HG03135 (cell line): ENCODE measurements around the gene ENPP7.
"Not testable (repeated sequence)": the region's sequence is repeated elsewhere in the genome, so short reads cannot be mapped to it uniquely, and the experiment has no call there.

Experiments
- ATAC-seq: cut with Tn5 transposase; IDR thresholded peaks from one replicate; pipeline ENCODE4 v1.9.1; 2021; ENCODE audit warnings: mild to moderate bottlenecking, moderate library complexity; ENCODE audit not compliant: unreplicated experiment

Gene ENPP7

DNA sequence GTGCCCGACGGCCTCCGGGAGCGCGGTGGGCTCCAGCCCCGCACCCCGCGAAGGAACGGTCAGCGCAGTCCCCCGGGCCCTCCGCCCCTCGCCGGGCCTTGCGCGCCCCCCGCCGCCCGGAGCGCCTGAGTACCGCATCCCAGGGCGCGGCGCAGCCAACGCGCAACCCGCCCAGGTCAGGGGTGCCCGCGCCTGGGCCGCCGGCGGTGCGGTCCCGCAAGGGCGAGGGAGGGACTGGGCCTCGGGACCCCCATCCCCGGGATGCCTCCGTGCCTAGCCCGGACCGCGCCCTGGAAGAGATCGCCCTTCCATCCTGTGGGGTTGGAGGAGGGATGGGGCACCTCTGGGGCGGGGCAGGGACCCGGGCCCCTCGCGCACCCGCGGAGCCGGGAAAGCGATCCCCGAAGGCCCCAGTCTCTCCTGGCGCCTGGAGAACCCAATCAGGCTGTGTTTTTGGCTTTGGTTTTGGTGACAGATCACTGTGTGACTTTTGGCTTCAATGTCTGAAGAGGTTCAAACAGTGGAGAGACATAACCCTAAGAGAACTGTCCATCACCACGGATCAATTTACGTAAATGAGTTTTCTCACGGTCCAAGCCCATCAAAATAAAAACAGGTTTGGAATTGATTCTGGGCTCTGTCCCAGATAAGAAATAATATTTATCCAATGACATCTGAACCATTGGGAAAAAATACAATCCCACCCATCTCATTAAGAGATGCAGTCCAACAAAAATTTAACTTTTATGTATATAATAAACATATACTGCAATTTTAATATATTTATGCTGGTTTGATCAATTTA, 17.8 kb downstream of the ENPP7 start:
- ATAC-seq = no peak

DNA sequence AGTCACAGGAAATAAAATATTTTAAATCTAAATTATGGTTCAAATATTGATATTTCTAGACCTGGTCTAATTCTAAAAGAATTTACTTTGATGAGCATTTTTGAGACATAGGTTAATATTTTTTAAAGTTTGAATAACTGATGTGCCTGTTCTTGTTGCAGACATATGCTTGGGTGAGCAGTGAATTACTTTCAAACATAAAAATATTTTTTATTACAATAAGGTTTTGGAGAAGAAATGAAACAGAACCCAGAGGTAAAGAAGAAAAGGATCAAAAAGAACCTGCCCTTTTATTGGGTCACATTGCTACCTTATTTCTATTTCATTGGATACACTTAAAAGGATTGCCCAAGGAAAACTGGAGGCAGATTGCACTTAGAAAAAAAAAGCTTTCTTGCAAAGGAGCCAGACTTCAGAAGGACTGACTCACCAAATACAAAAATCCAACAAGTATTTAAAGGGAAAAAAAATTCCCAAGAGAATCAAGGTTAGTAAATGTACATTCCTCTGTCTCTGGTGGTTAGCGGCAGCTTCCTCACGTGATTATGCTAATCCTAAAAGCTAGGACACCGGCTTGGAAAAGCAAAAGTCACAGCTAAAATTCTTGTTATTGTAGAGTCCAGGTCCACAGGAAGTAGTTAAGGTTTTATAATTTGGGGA, 18.5 kb downstream of the ENPP7 start:
- no peak for ATAC-seq

DNA sequence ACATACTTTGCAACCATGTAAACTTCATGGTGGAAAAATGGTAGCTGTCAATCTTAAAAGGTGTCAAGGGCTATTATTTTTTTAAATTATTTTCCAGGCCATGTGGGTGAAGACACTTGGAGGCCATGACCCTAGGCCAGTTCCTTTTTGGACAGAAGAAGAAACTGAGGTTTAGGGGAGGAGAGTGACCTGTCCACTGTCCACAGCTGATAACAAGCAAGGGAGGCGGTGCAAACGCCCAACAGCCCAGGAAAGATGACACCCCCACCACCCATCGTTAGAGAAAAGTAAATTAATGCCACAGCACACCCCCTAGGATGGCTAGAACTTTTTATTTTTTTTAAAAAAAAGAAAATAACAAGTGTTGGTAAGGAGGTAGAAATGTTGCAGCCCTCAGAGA, 19.2 kb downstream of the ENPP7 start:
- ATAC-seq = no peak

DNA sequence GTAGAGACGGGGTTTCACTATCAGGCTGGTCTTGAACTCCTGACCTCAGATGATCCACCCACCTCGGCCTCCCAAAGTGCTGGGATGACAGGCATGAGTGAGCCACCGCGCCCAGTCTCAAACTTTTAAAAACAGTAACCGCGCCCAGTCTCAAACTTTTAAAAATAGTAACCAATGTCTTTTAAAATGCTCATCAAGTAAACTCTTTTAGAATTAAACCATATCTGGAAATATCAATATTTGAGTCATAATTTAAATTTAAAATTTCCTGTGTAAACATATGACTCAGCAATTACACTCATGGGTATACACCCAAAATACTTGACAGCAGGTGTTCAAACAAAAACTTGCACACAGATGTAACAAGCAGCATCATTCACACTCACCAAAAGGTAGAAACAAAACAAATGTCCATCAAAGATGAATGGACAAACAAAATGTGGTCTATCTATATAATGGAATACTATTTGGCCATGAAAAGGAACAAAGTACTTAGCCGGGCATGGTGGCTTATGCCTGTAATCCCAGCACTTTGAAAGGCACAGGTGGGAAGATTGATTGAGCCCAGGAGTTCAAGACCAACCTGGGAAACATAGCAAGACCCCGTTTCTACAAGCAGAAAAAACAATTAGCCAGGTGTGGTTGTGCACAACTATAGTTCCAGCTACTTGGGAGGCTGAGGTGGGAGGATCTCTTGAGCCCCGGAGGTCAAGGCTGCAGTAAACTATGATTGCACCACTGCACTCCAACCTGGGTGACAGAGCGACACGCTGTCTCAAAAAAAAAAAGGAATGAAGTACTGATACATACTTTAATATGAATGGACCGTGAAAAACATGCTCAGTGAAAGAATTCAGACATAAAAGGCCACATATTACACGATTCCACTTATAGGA, 20.2 kb downstream of the ENPP7 start:
- ATAC-seq = no peak

DNA sequence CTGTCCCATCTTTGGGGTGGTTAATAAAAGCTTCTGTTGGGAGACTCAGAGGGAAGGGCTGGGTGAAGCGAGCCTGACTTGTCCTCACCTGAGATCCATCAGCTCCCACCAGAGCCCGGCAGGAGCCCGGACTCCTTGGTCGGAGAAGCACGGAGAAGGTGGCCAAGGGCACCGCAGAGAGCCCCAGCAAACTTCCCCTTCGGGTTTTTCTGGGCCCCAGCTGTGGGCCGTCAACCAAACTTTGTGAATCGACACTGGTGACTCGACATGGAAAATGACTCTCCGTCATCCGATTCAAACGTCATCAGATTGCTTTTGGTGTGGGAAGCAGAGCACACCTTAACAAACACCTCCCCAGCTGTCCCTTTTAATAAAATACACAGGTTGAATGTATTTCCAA, 21.4 kb downstream of the ENPP7 start:
- ATAC-seq = no peak

DNA sequence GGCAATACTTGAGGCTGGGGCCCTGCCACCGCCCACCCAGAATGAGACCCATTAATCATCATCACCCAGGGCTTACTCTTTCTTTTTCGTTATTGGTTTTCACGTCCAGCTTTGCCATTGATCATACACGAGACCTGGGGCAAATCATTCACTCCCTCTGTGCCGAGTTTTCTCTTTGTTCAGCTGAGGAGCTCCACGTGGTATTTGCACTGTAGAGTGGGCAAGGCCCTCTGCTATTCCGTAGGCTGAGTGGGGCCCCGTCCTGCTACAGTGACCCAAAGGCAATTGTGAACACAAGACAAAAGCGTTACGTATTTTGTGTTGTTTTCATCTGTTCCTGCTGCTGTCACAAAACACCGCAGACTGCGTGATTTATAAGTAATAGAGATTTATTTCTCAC, 23.6 kb downstream of the ENPP7 start:
- ATAC-seq = no peak

DNA sequence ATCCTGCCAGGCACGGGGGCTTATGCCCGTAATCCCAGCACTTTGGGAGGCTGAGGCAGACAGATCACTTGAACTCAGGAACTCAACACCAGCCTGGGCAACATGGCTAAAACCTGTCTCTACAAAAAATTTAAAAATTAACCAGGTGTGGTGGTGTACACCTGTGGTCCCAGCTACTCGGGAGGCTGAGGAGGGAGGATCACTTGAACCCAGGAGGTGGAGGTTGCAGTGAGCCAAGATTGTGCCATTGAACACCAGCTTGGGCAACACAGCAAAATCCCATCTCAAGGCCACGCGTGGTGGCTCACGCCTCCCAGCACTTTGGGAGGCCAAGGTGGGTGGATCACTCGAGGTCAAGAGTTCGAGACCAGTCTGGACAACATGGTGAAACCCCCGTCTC, 24.2 kb downstream of the ENPP7 start:
- not testable (repeated sequence) for ATAC-seq

DNA sequence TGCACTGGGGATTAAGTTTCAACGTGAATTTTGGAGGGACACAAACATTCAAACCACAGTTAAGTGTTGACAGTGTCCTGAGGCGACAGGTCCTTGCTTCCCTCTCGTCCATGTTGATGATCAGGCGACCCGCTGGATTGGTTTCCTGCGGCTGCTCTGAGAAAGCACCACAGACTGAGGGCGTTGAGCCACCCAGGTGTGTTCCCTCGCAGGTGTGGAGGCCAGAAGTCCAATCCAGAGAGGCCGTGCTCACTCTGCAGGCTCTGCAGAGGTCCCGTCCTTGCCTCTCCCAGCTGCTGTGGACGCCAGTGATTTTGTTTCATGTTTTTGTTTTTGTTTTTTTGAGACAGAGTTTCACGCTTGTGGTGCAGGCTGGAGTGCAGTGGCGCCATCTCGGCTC, 24.8 kb downstream of the ENPP7 start:
- no peak for ATAC-seq

DNA sequence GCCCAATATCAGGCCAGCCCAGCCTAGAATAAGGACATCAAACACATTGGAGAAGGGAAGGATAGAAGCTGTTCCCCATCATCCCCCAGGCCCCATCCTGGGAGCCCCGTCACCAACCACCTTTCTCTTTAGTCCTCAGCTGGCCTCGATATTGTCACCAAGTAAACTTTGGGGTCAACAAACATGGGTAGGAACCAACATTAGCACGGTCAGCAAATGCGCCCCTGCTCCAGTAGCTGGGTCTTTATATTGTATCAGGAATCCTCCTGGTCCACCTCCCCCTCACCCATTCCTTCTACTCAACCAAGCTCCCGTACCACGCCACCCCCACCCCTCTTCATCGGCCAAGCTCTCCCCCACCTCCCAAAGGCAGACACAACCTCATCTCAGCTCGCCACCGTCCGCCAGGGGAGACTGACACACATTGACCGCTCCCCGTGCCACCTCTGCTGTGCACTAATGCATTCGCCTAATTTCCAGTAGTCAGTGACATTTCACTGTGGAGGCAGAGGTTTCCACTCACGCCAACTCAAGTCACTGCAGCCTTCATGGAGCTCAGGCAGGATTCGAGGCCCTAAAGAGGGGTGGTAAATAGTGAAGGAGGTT, 26.5 kb downstream of the ENPP7 start:
- ATAC-seq = no peak

DNA sequence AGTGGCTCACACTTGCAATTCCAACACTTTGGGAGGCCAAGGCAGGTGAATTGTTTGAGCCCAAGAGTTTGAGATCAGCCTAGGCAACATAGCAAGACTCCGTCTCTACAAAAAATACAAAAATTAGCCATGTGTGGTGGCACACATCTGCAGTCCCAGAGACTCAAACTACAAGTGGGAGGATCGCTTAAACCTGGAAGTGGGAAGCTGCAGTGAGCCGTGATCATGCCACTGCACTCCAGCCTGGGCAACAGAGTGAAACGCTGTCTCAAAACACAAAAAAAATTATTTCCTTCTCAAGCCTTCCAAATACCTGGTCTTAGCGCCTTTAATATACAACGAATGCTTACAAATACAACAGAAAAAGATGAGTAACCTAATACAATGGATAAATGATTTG, 27.5 kb downstream of the ENPP7 start:
- no peak for ATAC-seq

DNA sequence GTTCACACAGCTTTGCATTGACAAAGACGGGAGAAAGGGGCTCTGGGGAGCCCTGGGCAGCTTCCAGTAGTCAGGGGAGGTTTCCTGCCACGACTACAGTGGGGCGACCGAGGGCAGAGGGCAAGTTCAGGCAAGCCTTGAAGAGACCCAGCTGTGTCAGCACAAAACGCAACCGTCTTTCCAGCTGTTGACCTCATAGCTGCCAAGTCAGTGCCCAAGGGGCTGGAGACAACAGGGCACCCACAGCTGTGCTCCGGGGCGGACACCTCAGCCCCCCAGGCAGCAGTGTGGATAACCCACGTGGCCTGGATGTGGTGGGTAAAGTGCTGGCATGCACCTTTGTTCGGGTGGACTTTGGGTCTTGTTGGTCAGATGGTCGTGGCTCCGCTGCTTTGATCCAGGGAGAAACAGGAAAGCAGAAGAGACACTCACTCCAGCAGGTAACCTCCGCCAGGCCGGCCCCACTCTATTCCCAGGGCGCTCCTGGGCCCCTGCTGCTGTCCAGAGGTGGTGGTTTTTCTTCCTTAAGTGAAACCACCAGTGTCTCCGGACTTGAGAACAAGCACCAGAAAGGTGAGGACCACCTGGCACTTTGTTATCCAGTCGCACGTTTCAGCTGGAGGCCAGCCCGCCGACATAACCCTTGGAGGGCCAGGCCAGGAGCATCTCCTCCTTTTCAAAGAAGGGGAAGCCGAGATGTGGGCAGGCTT, 29.6 kb downstream of the ENPP7 start:
- ATAC-seq = no peak

DNA sequence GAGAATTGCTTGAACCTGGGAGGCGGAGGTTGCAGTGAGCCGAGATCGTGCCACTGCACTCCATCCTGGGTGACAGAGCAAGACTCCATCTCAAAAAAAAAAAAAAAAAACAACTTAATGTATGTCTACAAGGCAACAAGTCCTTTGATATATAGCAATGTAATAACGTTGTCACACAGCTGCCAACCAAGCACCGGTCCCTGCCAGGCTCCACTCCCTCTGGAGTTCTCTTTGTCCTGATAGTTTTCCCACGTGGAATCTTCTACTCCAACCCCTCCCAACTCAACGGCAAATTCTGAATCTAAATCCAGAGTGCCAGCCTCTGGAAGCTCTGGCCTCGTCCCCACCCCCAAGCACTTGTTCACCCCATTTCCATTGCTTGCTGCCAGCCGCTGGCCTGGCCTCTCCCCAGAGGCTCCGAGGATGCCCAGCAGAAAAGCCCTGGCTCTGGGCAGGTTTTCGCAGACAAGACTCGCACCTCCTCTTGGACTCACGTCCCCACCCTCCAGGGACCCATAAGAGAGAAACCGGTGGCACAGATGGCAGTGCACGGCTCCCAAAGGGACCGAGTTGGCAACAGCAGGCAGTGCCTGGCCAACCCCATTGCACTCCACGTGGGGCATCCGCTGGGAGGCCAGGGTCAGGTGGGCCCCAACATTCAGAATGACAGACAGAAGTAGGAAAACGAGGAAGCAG, 31.3 kb downstream of the ENPP7 start:
- ATAC-seq = no peak

DNA sequence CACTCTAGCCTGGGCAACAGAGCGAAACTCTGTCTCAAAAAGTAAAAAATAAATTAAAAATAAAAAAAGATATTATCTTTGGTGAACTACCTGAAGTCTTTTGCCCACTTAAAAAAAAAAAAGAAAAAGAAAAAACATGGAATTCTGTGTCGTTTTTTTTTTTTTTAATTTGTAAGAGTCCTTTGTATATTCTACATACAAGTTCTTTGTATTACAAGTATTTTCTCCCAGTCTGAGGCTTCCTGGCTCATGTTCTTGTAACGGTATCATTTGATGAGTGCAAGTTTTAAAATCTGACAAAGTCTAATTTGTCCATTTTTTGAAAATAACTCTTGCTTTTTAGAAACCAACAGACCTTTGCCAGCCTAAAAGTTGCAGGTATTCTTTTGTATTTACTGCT, 35.0 kb downstream of the ENPP7 start:
- ATAC-seq = no peak

DNA sequence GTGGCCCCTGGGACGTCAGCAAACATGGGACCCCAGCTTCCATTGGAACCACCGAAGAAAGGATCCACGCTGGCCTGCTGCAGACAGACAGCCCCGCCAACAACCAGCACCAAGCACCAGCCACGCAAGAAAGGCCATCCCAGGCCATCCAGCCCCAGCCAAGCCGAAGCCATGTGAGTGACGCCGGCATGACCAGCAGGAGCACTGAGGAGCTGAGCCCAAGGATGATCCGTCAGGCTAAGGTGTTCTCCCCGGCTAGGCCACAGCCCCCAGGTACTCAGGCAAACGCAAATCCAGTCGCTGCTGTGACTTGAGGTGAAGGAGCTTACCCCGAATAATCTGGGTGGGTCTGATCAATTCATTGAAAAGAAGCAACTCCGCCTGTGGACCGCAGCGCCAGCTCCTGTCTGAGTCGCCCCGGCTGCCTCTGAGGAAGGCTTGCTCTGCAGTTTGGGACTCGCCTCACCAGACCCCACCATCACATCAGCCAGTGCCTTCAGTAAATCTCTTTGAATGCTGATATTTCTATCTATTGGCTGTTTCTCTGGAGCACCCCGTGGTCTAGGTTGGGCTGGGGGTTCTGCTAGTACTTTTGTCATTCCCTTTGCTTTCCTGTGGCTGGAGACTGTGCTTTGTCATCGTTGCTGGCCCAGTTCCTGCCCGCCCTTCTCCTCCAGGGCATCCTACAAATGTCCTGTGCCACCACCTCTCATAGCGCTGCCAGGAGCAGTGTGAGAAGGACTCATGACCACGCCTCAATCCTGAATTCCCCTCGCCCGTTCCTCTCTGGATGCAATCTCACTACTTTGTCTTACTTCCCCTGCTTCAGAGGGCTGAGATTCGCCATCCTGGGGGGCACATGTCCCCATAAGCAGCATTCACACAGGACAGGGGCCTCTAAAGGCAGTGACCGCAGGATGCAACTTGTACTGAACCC, 39.1 kb downstream of the ENPP7 start:
- ATAC-seq = no peak

DNA sequence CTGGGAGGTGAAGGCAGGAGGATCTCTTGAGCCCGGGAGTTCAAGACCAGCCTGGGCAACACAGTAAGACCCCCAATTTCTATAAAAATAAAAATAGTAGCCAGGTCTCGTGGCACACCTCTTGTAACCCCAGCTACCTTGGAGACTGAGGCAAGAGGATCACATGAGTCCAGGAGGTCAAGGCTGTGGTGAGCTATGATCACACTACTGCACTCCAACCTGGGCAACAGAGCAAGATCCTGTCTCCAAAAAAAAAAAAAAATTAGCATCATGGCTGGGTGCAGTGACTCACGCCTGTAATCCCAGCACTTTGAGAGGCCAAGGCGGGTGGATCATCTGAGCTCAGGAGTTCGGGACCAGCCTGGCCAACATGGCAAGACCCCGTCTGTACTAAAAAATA, 40.5 kb downstream of the ENPP7 start:
- no peak for ATAC-seq

DNA sequence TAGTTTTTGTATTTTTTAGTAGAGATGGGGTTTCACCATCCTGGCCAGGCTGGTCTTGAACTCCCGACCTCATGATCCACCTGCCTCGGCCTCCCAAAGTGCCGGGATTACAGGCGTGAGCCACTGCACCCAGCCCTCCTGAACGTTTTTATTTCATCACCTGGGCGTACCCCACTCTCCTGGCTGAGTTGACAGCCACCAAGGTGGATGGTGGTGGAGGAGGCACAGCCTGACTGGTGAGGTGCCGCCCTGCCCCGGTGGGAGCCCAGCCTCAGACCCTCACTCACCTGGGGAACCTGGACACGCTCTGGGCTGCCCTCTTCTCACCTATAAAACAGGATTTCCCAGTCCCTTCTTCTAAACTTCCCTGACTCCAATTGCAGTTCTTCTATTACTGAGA, 42.0 kb downstream of the ENPP7 start:
- not testable (repeated sequence) for ATAC-seq

DNA sequence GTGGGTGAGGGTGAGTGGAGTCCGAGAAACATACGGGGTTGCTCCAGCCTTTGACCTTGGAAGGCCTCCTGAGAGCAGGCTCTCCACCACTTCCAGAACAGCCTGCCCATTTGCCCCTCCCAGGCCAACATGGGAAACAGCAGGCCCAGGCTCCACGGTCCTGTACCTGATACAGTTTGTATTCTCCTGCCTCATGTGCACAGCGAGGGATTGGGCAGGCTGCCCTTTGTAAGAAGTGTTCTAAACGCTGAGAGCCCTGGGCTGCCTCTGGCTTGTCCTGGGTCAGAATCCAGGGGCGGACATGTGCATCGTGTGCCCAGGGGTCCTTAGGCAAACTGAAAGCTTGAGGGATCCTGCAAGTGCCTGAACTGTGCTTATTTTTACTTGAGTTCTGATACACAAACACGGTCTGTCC, 43.8 kb downstream of the ENPP7 start:
- no peak for ATAC-seq

DNA sequence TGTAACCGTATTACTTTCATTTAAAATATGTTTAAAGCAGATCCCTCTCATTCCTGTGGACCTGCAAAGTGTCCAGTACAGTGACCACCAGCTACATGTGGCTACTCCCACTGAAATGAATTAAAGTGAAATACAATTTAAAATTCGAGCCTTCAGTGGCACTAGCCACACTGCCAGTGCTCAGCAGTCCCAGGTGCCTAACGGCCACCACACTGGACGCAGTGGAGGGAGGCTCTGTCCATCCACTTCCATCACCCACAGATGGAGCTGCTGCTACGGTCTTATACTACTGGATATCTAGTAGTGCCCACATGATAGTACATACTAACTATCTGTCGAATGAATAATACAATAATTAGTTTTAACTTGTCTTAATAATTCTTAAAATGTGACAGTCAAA, 44.9 kb downstream of the ENPP7 start:
- ATAC-seq = no peak
